Measurements from ENCODE around the gene PDZRN3. TPM values are rescaled to one million over a fixed set of nuclear protein-coding genes. Genes with fewer than 3 reads are reported as not detected.
"Not testable (repeated sequence)": the region's sequence is repeated elsewhere in the genome, so short reads cannot be mapped to it uniquely, and the experiment has no call there.

PDZRN3 gene
- total and polyA plus RNA-seq, 2 donors, result 3.9 to 4.3 TPM

DNA sequence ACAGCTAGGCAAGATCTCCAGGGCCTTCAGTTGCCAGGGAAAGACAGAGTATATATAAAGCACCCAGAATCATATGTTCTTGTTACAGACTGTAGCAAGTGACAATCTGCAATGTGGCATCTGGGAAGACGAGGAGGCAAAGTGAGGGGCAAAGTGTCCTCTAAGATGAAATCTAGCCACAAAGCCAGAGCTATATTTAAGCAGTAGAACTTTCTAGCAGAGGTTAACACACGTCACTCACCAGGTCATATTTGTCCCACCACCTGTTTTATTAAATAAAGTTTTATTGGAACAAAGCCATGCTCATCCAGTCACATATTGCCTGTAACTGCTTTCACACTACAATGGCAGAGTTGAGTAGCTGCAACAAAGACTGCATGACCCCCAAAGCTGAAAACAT, 51.5 kb downstream of the PDZRN3 start:
- Histone ChIP-seq H3K4me3 (ENCODE audit: low read length in 2 of 2) (no peak overlapping the region), H3K27me3 (ENCODE audit: control insufficient read depth in 2 of 2, insufficient read depth in 1 of 2, low read length in 1 of 2) (peaks cover 0 to 25% of the 10 kb centered on the region in 2 donors), H3K9me3 (ENCODE audit: control insufficient read depth in 2 of 2, insufficient read depth in 1 of 2, low read length in 1 of 2) (no peaks in the 10 kb centered on the region), H3K36me3 (ENCODE audit: control insufficient read depth in 2 of 2, insufficient read depth in 2 of 2, low read length in 1 of 2) (no peaks in the 10 kb centered on the region), H3K27ac (ENCODE audit: low read depth in 1 of 2, low read length in 1 of 2) (no peak overlapping the region), H3K4me1 (ENCODE audit: control insufficient read depth in 2 of 2, insufficient read depth in 2 of 2, low read length in 2 of 2) (no peaks in the 10 kb centered on the region)
- DNase-seq (ENCODE audit: low read depth in 6 of 9, low spot score in 9 of 9), result no peak
- 93% methylated on average over 2 of the region's 2 CpGs for WGBS

DNA sequence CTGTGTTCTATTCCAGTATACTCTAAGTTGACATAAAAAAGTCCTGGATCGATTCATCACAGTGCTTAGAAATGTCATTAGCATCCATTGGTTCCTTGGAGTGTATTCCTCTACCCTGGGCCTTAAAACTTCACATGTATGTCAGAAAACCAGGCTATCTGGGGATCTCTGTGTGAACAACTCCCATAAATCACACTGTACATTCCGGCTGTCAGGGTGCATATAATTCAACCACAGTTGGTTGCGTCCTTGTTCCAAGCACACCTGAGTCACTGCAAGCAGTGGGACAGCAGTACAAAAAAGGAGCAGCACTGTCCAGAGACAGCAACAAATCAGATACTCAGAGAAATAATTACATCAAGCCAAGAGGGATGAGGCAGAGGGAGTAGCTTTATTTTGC, 52.4 kb downstream of the PDZRN3 start:
- no peaks in the 10 kb centered on the region for H3K4me1 ChIP-seq (ENCODE audit: control insufficient read depth in 2 of 2, insufficient read depth in 2 of 2, low read length in 2 of 2)
- peaks cover 0 to 25% of the 10 kb centered on the region in 2 donors for H3K27me3 ChIP-seq (ENCODE audit: control insufficient read depth in 2 of 2, insufficient read depth in 1 of 2, low read length in 1 of 2)
- no peak overlapping the region for H3K27ac ChIP-seq (ENCODE audit: low read depth in 1 of 2, low read length in 1 of 2)
- H3K9me3 ChIP-seq (ENCODE audit: control insufficient read depth in 2 of 2, insufficient read depth in 1 of 2, low read length in 1 of 2), result no peaks in the 10 kb centered on the region
- H3K4me3 ChIP-seq (ENCODE audit: low read length in 2 of 2), result no peak overlapping the region
- DNase-seq (ENCODE audit: low read depth in 6 of 9, low spot score in 9 of 9), result no peak
- no peaks in the 10 kb centered on the region for H3K36me3 ChIP-seq (ENCODE audit: control insufficient read depth in 2 of 2, insufficient read depth in 2 of 2, low read length in 1 of 2)
- WGBS, result 87% methylated on average over 3 of the region's 3 CpGs

DNA sequence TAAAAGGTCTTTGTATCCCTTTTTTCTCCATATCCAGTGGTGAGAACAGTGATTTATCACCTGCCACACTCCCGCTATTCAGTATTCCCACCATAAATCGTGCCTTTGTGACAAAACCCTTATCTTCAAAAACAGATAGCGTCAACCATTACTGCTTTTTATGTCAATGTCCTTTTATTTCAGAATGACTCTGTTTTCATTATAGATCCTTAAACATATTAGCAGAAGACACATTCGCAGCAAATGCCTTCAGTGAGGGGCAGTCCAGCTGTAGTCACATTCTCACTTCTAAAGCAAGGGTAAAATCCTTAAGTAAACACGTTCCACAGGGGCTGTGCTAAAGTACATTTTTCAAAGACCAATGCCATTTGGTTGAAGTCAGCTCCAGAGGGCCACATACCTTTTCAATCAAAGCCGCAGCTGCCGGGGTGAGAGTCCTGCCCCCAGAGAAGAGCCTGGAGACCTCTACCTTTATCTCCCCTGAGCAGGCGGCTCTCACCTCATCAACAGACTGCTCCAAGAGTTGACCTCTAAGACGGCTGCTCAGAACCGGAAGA, 53.4 kb downstream of the PDZRN3 start:
- 11% methylated on average over 10 of the region's 10 CpGs for WGBS
- DNase-seq (ENCODE audit: low read depth in 6 of 9, low spot score in 9 of 9), result no peak
- H3K27me3 ChIP-seq (ENCODE audit: control insufficient read depth in 2 of 2, insufficient read depth in 1 of 2, low read length in 1 of 2), result peaks cover 0 to 25% of the 10 kb centered on the region in 2 donors

DNA sequence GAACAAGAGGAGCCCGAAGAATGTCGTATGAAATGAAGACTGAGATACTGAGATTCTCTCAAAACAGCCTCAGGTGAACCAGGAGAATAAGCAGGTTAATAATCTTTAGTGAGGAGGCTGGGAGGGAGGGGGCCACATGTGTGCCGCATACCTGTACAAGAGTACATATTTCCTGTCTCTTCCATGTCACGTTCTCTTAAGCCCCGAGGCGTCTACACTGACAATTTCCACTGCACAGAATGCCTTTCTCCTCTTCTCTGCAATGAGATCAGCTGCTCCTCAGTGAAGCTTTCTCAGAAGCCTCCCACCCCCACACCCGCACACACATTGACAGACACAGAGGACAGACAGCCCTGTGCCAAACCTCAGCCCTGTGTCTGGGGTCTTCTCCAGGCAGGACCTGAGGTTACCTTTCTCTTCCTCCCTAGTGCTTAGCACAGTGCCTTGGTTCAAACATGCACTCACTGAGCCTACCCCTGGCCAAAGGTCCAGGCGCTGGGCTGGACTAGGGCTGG, 55.4 kb downstream of the PDZRN3 start:
- Histone ChIP-seq H3K36me3 (ENCODE audit: control insufficient read depth in 2 of 2, insufficient read depth in 2 of 2, low read length in 1 of 2) (no peaks in the 10 kb centered on the region), H3K9me3 (ENCODE audit: control insufficient read depth in 2 of 2, insufficient read depth in 1 of 2, low read length in 1 of 2) (no peaks in the 10 kb centered on the region), H3K27me3 (ENCODE audit: control insufficient read depth in 2 of 2, insufficient read depth in 1 of 2, low read length in 1 of 2) (peaks cover 0 to 25% of the 10 kb centered on the region in 2 donors), H3K4me3 (ENCODE audit: low read length in 2 of 2) (no peak overlapping the region), H3K4me1 (ENCODE audit: control insufficient read depth in 2 of 2, insufficient read depth in 2 of 2, low read length in 2 of 2) (no peaks in the 10 kb centered on the region), H3K27ac (ENCODE audit: low read depth in 1 of 2, low read length in 1 of 2) (no peak overlapping the region)
- no peak for DNase-seq (ENCODE audit: low read depth in 6 of 9, low spot score in 9 of 9)
- 97% methylated on average over 8 of the region's 8 CpGs for WGBS

More for the DNA sequence above, 53.4 kb downstream of the PDZRN3 start:
- no peak overlapping the region for H3K4me3 ChIP-seq (ENCODE audit: low read length in 2 of 2)
- H3K36me3 ChIP-seq (ENCODE audit: control insufficient read depth in 2 of 2, insufficient read depth in 2 of 2, low read length in 1 of 2), result no peaks in the 10 kb centered on the region
- H3K27ac ChIP-seq (ENCODE audit: low read depth in 1 of 2, low read length in 1 of 2), result no peak overlapping the region
- H3K4me1 ChIP-seq (ENCODE audit: control insufficient read depth in 2 of 2, insufficient read depth in 2 of 2, low read length in 2 of 2), result no peaks in the 10 kb centered on the region
- H3K9me3 ChIP-seq (ENCODE audit: control insufficient read depth in 2 of 2, insufficient read depth in 1 of 2, low read length in 1 of 2), result no peaks in the 10 kb centered on the region

DNA sequence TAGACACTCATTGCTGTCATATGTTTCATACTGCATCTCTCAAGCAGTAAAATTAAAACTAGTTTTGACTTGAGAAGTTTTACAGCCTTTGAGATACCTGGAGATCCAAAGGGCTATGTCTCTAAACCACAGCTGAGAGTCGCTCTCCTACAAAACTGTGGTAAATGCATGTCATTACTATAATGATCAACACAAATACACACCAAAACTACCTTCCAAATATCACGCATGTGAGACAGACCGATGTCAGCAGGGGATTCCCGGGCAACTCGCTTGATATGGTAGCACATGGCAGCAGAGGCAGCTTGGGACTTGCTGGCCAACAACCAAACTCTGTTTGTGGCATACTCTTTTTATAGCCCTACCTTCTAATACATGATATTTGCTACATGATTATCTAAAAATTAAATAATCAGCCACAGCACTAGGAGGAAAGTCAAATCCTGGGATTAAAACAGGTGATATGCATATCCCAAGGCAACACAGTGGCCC, 56.3 kb downstream of the PDZRN3 start:
- Histone ChIP-seq H3K9me3 (ENCODE audit: control insufficient read depth in 2 of 2, insufficient read depth in 1 of 2, low read length in 1 of 2) (no peaks in the 10 kb centered on the region), H3K27me3 (ENCODE audit: control insufficient read depth in 2 of 2, insufficient read depth in 1 of 2, low read length in 1 of 2) (peaks cover 0 to 25% of the 10 kb centered on the region in 2 donors), H3K4me1 (ENCODE audit: control insufficient read depth in 2 of 2, insufficient read depth in 2 of 2, low read length in 2 of 2) (no peaks in the 10 kb centered on the region), H3K27ac (ENCODE audit: low read depth in 1 of 2, low read length in 1 of 2) (no peak overlapping the region), H3K4me3 (ENCODE audit: low read length in 2 of 2) (no peak overlapping the region), H3K36me3 (ENCODE audit: control insufficient read depth in 2 of 2, insufficient read depth in 2 of 2, low read length in 1 of 2) (no peaks in the 10 kb centered on the region)
- DNase-seq (ENCODE audit: low read depth in 6 of 9, low spot score in 9 of 9), result no peak
- 96% methylated on average over 5 of the region's 5 CpGs for WGBS

DNA sequence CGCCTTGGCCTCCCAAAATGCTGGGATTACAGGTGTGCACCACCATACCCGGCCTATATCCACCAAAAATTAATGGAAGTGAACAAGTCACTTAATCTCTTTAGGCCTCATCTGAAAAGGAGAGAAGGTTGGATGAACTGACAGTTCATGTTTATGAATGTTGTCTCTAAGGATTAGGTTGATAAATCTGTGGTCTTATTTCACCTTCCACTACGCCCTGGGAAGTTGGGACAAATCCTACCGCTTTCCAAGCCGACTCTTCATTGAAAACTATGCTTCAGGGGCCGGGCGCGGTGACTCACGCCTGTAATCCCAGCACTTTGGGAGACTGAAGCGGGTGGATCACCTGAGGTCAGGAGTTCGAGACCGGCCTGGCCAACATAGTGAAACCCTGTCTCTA, 59.4 kb downstream of the PDZRN3 start:
- DNase-seq (ENCODE audit: low read depth in 6 of 9, low spot score in 9 of 9); H3K27me3 ChIP-seq (ENCODE audit: control insufficient read depth in 2 of 2, insufficient read depth in 1 of 2, low read length in 1 of 2); H3K27ac ChIP-seq (ENCODE audit: low read depth in 1 of 2, low read length in 1 of 2); H3K4me1 ChIP-seq (ENCODE audit: control insufficient read depth in 2 of 2, insufficient read depth in 2 of 2, low read length in 2 of 2); H3K4me3 ChIP-seq (ENCODE audit: low read length in 2 of 2); H3K9me3 ChIP-seq (ENCODE audit: control insufficient read depth in 2 of 2, insufficient read depth in 1 of 2, low read length in 1 of 2); H3K36me3 ChIP-seq (ENCODE audit: control insufficient read depth in 2 of 2, insufficient read depth in 2 of 2, low read length in 1 of 2): not testable (repeated sequence)
- 95% methylated on average over 12 of the region's 12 CpGs for WGBS

DNA sequence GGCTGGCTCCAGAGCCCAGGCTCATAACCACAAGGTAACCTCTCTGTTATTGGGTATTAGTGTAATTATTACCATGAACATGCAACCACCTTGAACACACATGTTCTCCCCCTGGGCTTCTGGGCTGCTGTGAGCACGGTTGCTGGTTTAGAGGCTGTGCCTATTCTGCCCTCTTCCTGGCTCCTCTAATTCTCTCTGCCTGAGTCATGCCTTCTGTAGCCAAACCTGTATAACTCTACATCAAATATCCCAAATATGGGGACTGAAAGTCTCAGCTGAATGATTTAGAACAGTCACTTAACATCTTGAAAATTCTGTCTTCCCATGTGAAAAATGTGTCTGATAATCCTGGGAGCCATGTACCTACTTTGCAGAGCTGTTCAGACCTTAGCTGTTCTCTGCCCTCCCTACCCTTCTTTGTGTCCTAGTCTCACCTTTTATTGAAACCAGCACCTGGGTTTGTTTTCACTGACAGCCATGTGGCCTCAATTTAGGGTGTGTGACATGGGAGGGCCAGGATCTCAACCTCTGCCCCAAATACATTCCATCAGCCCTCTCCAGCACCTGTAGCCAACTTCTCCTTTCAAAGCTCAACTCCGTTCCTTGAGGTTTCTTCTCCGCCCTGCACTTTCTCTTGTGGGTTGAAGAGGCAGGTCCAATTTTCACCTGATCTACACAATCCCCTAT, 60.7 kb downstream of the PDZRN3 start:
- Histone ChIP-seq H3K27me3 (ENCODE audit: control insufficient read depth in 2 of 2, insufficient read depth in 1 of 2, low read length in 1 of 2) (no peaks in the 10 kb centered on the region), H3K4me3 (ENCODE audit: low read length in 2 of 2) (no peak overlapping the region), H3K36me3 (ENCODE audit: control insufficient read depth in 2 of 2, insufficient read depth in 2 of 2, low read length in 1 of 2) (no peaks in the 10 kb centered on the region), H3K9me3 (ENCODE audit: control insufficient read depth in 2 of 2, insufficient read depth in 1 of 2, low read length in 1 of 2) (no peaks in the 10 kb centered on the region), H3K27ac (ENCODE audit: low read depth in 1 of 2, low read length in 1 of 2) (no peak overlapping the region), H3K4me1 (ENCODE audit: control insufficient read depth in 2 of 2, insufficient read depth in 2 of 2, low read length in 2 of 2) (no peaks in the 10 kb centered on the region)
- WGBS, result 94% methylated on average over 3 of the region's 3 CpGs
- DNase-seq (ENCODE audit: low read depth in 6 of 9, low spot score in 9 of 9), result no peak

DNA sequence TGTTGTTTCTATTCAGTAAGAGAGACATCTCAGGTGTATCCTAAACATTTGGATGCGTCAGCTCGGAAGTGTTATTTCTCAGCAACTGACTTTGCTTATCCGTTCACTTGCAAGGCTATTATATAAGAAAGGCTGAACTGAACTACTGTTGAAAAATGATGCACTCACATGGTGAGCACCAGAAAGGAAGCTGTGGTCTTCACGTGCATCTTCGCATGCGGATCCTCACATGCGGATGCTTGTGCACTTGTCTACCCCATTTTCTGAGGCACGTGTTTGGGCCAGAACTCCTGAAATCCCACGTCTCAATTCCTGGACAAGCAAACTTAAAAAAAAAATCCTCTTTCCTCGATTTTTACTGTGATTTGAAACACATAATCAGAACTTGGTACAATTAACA, 63.2 kb downstream of the PDZRN3 start:
- WGBS, result 87% methylated on average over 10 of the region's 10 CpGs
- no peaks in the 10 kb centered on the region for H3K36me3 ChIP-seq (ENCODE audit: control insufficient read depth in 2 of 2, insufficient read depth in 2 of 2, low read length in 1 of 2)
- H3K4me1 ChIP-seq (ENCODE audit: control insufficient read depth in 2 of 2, insufficient read depth in 2 of 2, low read length in 2 of 2), result no peaks in the 10 kb centered on the region

DNA sequence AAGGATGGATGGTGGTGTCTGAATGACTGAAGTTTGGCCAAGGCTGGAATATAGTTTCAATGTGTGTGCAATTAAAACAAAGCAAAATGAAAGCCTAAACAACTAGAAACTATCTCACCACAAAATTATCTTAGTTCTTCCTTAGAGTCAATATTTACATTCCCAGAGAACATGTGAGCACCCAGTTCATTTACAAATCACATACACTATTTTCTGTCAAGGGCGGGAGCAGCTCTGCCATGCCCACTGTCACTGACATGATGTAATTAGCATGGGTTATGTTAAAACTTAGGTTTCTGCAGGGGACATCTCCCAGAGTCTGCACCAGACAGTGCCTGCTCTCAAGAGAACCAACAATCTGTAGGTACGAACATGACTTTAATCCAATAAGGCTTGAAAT, 65.0 kb downstream of the PDZRN3 start:
- no peaks in the 10 kb centered on the region for H3K27me3 ChIP-seq (ENCODE audit: control insufficient read depth in 2 of 2, insufficient read depth in 1 of 2, low read length in 1 of 2)
- 91% methylated on average over 2 of the region's 2 CpGs for WGBS
- H3K36me3 ChIP-seq (ENCODE audit: control insufficient read depth in 2 of 2, insufficient read depth in 2 of 2, low read length in 1 of 2), result no peaks in the 10 kb centered on the region
- no peak for DNase-seq (ENCODE audit: low read depth in 6 of 9, low spot score in 9 of 9)
- H3K27ac ChIP-seq (ENCODE audit: low read depth in 1 of 2, low read length in 1 of 2), result no peak overlapping the region
- H3K4me1 ChIP-seq (ENCODE audit: control insufficient read depth in 2 of 2, insufficient read depth in 2 of 2, low read length in 2 of 2), result no peaks in the 10 kb centered on the region
- H3K4me3 ChIP-seq (ENCODE audit: low read length in 2 of 2), result no peak overlapping the region
- no peaks in the 10 kb centered on the region for H3K9me3 ChIP-seq (ENCODE audit: control insufficient read depth in 2 of 2, insufficient read depth in 1 of 2, low read length in 1 of 2)

More for the DNA sequence above, 63.2 kb downstream of the PDZRN3 start:
- Histone ChIP-seq H3K27ac (ENCODE audit: low read depth in 1 of 2, low read length in 1 of 2) (no peak overlapping the region), H3K9me3 (ENCODE audit: control insufficient read depth in 2 of 2, insufficient read depth in 1 of 2, low read length in 1 of 2) (no peaks in the 10 kb centered on the region), H3K27me3 (ENCODE audit: control insufficient read depth in 2 of 2, insufficient read depth in 1 of 2, low read length in 1 of 2) (no peaks in the 10 kb centered on the region), H3K4me3 (ENCODE audit: low read length in 2 of 2) (no peak overlapping the region)
- no peak for DNase-seq (ENCODE audit: low read depth in 6 of 9, low spot score in 9 of 9)
